ENCODE results near the gene ISCA2.

The ISCA2 gene

GRCh38 chr14:74504874-74505720, 11.5 kb downstream of the ISCA2 start:
- no peak for DNase-seq (ENCODE audit: low spot score)
- H3K27ac ChIP-seq, result peak overlapping the region; percentile 51
- CTCF ChIA-PET, result interaction anchor here (0.6 kb wide), 1 partner anchor 159 kb away, joined by 4 read pairs; no protein-coding TSS in a partner anchor
- POLR2A ChIA-PET (ENCODE audit: low non-redundant PET), result interaction anchor here (0.7 kb wide), 1 partner anchor 1555 kb away, joined by 3 read pairs; no protein-coding TSS in a partner anchor
- no peak for TF ChIP-seq CTCF (conservative IDR thresholded peaks at IDR 0.05; ENCODE audit: low read depth)

- POLR2A ChIA-PET (ENCODE audit: low non-redundant PET), result interaction anchor here (0.7 kb wide), 1 partner anchor 1556 kb away, joined by 3 read pairs; no protein-coding TSS in a partner anchor
- CTCF ChIA-PET, result no interaction called here
- DNase-seq (ENCODE audit: low spot score), result no peak
- TF ChIP-seq CTCF (conservative IDR thresholded peaks at IDR 0.05; ENCODE audit: low read depth), result no peak
- H3K27ac ChIP-seq, result peak overlapping the region; percentile 51
Measured at GRCh38 chr14:74505831-74506230, 12.3 kb downstream of the ISCA2 start.

GRCh38 chr14:74506411-74506851, 12.9 kb downstream of the ISCA2 start:
- TF ChIP-seq CTCF (conservative IDR thresholded peaks at IDR 0.05; ENCODE audit: low read depth), result no peak
- peak overlapping the region; percentile 51 for H3K27ac ChIP-seq
- ChIA-PET POLR2A (ENCODE audit: low non-redundant PET) (no interaction called here), CTCF (interaction anchor here (0.6 kb wide), 1 partner anchor 109 kb away, joined by 3 read pairs; no protein-coding TSS in a partner anchor)
- DNase-seq (ENCODE audit: low spot score), result no peak

GRCh38 chr14:74507085-74507484, 13.5 kb downstream of the ISCA2 start:
- DNase-seq (ENCODE audit: low spot score), result no peak
- ChIA-PET CTCF (interaction anchor here (0.6 kb wide), 1 partner anchor 110 kb away, joined by 3 read pairs; no protein-coding TSS in a partner anchor), POLR2A (ENCODE audit: low non-redundant PET) (no interaction called here)
- H3K27ac ChIP-seq, result peak overlapping the region; percentile 7; the same call in 1 of the 2 replicates
- no peak for TF ChIP-seq CTCF (conservative IDR thresholded peaks at IDR 0.05; ENCODE audit: low read depth)

GRCh38 chr14:74507840-74508239, 14.3 kb downstream of the ISCA2 start:
- peak overlapping the region; percentile 48; the same call in 1 of the 2 replicates for H3K27ac ChIP-seq
- ChIA-PET POLR2A (ENCODE audit: low non-redundant PET) (no interaction called here), CTCF (interaction anchor here (0.7 kb wide), 1 partner anchor 18 kb away, joined by 3 read pairs; no protein-coding TSS in a partner anchor)
- no peak for DNase-seq (ENCODE audit: low spot score)
- TF ChIP-seq CTCF (conservative IDR thresholded peaks at IDR 0.05; ENCODE audit: low read depth), result no peak

- DNase-seq (ENCODE audit: low spot score), result no peak
- peak overlapping the region; percentile 48; the same call in 1 of the 2 replicates for H3K27ac ChIP-seq
- CTCF ChIA-PET, result interaction anchor here (0.7 kb wide), 1 partner anchor 18 kb away, joined by 3 read pairs; no protein-coding TSS in a partner anchor
- POLR2A ChIA-PET (ENCODE audit: low non-redundant PET), result no interaction called here
- no peak for TF ChIP-seq CTCF (conservative IDR thresholded peaks at IDR 0.05; ENCODE audit: low read depth)
Measured at GRCh38 chr14:74508292-74508731, 14.7 kb downstream of the ISCA2 start.

Data from RWPE1 (cell line).